NCI-H2196 (cell line): ENCODE results near the gene MEN1.
A peak's percentile ranks its signal among the peaks of the same experiment; 100 is the strongest.

Source experiments
- DNase-seq: peaks from one replicate; lab custom pipeline; 2025; ENCODE audit not compliant: unreplicated experiment; lab: John Stamatoyannopoulos, UW

The MEN1 gene

DNA sequence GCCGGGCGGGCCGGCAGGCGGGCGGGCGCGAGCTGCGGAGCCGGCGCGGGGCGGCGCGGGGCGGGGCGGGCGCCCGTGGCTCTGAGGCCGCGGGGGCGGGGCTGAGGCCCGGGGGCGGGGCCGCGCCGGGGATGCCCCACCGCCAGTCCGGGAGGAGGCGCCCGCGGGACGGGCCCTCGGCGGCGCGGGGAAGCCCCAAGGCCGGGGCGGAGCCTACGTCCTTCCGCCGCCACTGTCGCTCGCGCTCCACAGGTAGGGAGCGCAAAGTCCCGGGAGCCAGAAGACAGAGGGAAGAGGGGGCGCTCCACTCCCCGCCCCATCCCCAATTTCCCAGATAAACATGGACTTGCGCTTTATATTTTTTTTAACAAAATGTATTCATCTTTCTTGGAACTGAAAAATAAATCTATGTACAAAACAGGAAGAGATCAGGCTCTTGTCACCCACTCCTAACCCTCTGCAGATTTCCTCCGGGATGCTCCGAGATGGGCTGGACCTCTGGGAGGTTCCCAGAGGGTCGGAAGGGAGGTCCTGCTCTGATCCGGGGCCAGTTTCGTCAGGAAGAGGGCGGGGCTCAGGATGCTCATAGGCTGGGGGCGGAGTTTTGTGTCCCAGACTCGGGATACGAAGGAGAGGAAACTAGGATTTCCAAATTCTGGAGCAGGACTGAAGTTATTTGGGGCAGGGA lies 7.0 kb downstream of the MEN1 start, which contains the start of gene MAP4K2:
TSS of gene MAP4K2 (minus strand) at position 57 of the 688 bp plus-strand sequence. CDS start 65 bp downstream, outside the sequence.
- DNase-seq, result peak; percentile 93

GRCh38 chr11:64802370-64803157 lies 7.8 kb downstream of the MEN1 start:
- no peak for DNase-seq

GRCh38 chr11:64801561-64802369 lies 8.6 kb downstream of the MEN1 start:
- no peak for DNase-seq

DNA sequence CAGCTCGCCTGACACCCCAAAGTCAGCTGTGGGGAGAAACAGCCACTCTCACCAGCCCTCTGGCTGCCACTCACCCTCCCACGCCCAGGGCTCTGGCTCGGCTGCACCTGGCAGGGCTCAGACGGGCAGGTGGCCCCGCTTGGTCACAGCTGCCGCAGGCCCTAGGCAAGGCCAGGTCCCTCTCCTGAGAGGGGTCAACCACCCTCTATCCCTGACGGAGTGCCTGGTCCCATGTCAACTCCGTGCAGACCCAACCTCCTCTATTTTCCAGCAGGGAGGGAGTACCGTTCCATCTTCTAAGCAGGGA lies 9.2 kb downstream of the MEN1 start:
- no peak for DNase-seq

DNA sequence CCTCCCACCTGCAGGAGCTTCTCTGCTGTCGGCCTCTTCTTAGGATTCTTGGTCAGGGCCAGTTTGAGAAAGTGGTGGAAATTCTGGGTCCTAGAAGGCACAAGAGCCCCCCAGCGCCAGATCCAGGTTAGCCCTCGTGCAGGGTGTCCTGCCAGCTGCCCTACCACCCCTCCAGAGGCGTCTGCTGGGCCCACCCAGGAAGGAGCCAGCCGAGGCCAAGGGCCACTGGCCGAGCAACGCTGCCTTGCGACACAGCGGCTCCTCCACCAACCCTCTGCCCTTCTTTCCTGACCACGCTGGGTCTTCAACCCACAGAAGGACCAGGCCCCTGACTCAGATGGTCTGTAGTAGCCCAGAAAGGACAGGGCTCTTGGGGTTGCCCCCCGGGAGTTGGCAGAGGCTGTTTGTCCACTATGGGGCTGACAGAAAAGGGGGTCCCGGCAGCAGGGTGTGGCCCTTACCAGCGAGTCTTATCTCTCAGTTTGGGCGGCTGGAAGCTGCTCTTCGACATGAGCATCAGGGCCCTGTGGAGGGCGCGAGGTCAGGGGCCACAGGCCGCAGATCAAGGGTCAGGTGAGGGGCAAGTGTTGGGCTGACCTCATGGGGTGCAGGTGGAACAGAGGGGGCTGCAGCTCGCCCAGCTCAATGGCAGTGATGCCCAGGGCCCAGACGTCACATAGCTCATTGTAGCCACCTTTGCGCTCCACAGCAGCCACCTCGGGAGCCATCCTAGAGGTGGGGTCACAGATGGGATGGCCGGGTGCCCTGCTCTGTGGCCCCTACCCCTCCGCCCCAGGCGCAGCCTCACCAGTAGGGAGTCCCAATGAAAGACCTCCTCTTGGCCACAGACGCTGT lies 9.8 kb downstream of the MEN1 start:
- no peak for DNase-seq

GRCh38 chr11:64799623-64800302 lies 10.6 kb downstream of the MEN1 start:
- DNase-seq, result no peak

- no peak for DNase-seq
Observed at GRCh38 chr11:64799256-64799622, 11.1 kb downstream of the MEN1 start.

DNA sequence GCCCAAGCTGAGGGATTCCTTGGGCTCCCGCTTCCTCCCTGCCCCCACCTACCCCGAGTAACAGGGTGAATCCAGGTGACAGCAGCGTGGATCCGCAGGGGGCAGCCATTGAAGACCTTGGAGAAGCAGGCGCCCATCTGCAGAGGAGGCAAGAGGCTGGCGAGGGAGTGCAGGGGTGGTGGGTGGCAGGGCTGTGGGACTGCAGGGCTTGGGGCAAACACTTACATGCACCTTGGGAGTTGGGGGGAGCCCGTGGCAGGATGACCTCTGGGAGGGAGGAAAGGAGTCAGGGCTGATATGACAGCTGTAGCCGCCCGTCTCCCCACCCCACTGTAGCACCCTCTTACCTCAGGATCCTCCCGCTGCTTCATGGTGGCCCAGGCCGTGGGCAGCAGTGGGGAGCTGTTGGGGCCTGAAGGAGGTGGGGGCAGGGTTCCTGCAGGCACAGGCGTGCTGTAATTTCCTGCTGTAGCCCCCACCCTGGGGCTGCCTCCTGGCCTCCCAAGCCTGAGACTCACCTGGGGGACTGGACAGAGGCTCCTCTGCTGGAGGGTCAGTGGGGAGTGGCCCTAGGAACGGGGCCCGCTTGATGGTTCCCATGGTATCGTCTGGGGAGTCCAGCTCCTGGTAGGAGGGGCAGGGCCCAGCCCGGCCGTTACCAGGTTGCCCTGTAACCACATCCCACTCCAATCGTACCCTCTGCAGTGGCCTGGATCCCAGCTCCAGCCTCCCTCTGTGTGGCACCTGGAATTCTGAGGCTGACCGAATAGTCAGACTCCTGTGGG lies 13.4 kb downstream of the MEN1 start:
- DNase-seq, result no peak

- no peak for DNase-seq
Observed at GRCh38 chr11:64796047-64796756, 14.1 kb downstream of the MEN1 start.

GRCh38 chr11:64794526-64794925 lies 15.8 kb downstream of the MEN1 start:
- DNase-seq, result no peak

- no peak for DNase-seq
Observed at GRCh38 chr11:64793271-64794160, 16.8 kb downstream of the MEN1 start.

DNA sequence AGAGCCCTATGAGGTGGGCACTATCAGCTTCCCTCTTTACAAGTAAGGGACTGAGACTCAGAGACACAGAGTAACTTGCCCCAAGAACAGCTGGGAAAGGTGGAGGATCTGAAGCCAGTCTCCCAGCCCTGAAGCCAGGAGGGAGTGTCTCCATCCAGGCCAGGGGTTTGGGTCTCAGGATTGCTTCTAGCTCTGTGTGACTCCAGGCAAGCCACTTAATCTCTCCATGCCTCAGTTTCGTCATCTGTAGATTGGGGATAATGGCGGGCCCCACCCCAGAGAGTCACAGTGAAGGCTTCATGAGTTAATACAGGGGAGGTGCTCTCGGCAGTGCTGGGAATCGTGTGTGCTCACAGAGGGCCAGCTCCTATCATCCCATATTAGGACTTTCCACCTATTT lies 17.9 kb downstream of the MEN1 start:
- DNase-seq, result no peak

GRCh38 chr11:64791781-64792291 lies 18.5 kb downstream of the MEN1 start:
- DNase-seq, result no peak

DNA sequence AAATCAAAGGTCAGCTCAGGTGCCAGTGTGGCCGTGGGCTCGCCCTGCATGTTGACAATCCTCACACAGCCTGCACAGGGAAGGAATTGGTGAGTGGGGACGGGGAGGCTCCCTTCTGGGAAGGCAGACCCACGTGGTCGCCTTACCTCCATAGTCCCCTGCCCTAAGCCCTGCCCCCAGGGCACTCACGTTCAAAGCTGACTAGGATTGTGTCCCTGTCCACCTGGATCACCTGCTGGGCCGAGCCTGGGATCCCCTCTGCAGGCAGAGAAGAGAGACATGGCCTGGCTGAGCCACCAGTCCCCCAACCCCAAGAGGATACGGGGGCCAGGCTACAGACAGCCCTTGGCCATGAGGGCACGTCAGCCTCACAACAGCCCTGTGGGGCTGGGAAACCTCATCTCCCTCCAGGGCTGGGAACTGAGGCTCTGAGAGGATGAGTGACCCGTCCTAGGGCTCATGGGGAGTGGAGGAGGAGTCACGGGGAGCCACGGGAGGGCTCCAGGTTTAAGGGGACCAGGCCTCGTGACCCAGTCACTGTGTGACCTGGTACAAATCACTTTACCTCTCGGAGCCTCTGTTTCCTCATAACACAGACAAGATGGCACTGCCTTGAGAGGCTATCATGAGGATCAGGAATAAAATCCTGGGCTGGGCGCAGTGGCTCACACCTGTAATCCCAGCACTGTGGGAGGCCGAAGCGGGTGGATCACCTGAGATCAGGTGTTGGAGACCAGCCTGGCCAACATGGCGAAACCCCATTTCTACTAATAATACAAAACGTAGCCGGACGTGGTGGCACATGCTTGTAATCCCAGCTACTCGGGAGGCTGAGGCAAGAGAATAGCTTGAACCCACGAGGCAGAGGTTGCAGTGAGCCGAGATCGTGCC lies 19.9 kb downstream of the MEN1 start:
- no peak for DNase-seq

DNA sequence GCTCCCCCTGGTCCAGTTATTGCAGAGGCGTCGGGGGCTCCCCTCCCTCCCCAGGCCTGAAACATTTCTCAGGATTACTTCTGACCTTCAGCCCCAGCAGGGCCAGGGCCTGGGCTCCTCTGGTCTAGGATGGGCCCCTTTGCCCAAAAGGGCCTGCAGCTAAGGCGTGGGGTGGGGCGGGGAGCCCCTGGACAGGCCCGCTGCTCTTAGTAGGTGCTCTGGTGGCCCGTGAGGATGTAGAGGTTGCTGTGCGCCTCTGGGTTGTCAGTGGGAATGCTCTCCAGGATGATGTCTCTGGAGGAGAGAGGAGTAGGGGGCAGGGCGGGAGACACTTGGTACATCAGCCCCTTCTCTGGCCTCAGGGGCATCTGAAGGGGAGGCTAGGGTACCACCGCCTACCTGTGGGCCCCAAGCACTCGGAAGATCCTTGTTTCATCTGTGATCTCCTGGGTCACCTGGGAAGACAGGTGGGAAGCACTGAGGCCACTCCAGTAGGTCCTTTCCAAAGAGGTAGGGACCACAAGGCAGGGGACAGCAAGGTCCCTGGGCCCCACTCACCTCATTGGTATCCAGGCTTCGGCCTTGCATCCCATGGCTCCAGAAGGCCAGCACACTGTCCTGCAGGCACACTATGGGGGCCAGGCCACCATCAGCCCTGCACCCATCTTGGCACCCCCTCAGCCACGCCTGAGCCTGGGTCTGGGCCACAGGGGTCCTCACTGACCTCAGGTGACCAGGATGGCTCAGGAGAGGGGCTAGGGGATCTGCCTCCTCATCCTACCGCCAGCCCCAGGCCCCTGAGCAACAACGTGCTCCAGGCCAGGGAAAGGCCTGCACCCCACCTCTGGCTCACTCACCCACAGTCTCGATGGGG lies 20.8 kb downstream of the MEN1 start:
- no peak for DNase-seq
